ENCODE results near the gene CAPN1.

The CAPN1 gene

DNA sequence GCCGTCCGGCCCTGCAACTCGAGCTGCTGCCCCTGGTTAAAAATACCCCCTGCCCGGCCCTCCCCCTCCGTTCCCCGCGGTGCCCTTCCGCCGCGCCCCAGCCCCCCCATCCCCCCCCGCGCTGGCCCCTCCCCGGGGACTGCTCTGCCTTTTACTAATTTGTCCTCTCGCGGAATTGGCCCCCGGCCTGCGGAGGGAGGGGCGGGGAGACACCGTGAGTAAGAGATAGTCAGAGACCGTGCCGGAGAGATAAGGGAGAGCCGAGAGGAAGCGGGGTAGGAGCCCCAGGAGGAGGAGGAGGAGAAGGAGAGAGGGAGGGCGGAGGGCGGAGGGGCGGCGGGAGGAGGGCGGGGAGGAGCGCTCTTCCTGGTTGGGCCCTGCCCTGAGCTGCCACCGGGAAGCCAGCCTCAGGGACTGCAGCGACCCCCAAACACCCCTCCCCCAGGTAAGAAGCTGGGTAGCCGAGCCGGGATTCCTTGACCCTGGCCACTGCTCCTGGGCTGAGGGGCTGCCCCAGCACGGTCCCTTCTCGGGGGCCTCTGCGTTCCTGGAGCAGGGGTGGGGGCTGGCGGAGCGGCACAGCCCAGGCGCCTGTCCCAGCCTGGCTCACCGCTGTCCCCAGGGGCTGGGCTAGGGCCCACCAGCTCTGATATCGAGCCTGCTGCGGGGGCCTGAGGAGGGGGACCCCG is at the start of gene CAPN1:
TSS of gene CAPN1 (plus strand) at position 360 of the 689 bp plus-strand sequence. CDS start 774 bp downstream, outside the sequence.
- peak; percentile 14; the same call in 1 of the 2 replicates for TF ChIP-seq TCF12 (IDR thresholded peaks at IDR 0.05; ENCODE audit: low read depth)
- TF ChIP-seq, protein P1, sequence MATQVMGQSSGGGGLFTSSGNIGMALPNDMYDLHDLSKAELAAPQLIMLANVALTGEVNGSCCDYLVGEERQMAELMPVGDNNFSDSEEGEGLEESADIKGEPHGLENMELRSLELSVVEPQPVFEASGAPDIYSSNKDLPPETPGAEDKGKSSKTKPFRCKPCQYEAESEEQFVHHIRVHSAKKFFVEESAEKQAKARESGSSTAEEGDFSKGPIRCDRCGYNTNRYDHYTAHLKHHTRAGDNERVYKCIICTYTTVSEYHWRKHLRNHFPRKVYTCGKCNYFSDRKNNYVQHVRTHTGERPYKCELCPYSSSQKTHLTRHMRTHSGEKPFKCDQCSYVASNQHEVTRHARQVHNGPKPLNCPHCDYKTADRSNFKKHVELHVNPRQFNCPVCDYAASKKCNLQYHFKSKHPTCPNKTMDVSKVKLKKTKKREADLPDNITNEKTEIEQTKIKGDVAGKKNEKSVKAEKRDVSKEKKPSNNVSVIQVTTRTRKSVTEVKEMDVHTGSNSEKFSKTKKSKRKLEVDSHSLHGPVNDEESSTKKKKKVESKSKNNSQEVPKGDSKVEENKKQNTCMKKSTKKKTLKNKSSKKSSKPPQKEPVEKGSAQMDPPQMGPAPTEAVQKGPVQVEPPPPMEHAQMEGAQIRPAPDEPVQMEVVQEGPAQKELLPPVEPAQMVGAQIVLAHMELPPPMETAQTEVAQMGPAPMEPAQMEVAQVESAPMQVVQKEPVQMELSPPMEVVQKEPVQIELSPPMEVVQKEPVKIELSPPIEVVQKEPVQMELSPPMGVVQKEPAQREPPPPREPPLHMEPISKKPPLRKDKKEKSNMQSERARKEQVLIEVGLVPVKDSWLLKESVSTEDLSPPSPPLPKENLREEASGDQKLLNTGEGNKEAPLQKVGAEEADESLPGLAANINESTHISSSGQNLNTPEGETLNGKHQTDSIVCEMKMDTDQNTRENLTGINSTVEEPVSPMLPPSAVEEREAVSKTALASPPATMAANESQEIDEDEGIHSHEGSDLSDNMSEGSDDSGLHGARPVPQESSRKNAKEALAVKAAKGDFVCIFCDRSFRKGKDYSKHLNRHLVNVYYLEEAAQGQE (IDR thresholded peaks at IDR 0.05; ENCODE audit: low read depth), result no peak
- TF ChIP-seq ZBTB7A (IDR thresholded peaks at IDR 0.05; ENCODE audit: low read depth), result peak; percentile 81
- TF ChIP-seq YY1 (IDR thresholded peaks at IDR 0.05; ENCODE audit: low read depth), result 0 out of 2 replicates have a peak, but pooled peaks have one; percentile 2

DNA sequence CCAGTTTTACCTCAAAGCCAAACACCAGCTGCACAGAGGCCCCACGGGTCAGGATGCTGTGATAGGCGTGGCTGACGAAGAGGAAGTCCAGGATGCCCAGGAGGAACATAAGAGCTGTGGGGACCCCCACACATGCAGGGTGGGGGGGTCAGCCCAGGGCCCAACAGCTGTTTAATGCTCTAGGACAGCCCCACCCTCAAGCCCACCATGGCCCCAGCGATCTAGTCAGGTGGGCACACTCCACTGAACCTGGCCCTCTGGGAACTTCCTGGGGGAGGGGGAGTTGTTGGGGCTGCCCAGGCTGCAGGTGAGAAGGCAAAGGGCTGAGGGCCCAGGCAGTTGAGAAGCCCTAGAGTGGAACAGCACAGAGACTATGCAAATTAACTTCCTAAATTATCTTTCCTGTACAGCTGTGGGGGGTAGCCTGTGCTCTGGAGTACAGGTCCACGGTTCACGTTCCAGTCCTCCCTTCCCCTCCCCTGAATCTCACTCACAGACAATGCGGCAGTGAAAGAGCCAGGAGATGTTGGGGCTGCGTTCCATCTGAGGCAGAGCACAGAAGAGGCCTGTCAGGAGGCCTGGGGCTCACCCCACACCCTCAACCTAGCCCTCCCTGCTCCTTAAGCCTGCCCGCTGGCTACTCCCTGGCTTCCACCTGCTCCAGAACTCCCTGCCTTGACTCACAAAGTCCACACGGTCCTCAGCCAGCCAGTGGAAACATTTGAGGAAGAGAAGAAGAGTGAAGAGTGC is 49.3 kb upstream of the CAPN1 start:
- TF ChIP-seq EP300 (IDR thresholded peaks at IDR 0.05; ENCODE audit: borderline replicate concordance), result no peak
- no peak for TF ChIP-seq RAD21 (IDR thresholded peaks at IDR 0.05; ENCODE audit: low read depth)
- TF ChIP-seq CEBPB (IDR thresholded peaks at IDR 0.05), result no peak
- no peak for TF ChIP-seq ZBTB7A (IDR thresholded peaks at IDR 0.05; ENCODE audit: low read depth)
- TF ChIP-seq, protein P2, sequence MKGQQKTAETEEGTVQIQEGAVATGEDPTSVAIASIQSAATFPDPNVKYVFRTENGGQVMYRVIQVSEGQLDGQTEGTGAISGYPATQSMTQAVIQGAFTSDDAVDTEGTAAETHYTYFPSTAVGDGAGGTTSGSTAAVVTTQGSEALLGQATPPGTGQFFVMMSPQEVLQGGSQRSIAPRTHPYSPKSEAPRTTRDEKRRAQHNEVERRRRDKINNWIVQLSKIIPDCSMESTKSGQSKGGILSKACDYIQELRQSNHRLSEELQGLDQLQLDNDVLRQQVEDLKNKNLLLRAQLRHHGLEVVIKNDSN (IDR thresholded peaks at IDR 0.05), result no peak

DNA sequence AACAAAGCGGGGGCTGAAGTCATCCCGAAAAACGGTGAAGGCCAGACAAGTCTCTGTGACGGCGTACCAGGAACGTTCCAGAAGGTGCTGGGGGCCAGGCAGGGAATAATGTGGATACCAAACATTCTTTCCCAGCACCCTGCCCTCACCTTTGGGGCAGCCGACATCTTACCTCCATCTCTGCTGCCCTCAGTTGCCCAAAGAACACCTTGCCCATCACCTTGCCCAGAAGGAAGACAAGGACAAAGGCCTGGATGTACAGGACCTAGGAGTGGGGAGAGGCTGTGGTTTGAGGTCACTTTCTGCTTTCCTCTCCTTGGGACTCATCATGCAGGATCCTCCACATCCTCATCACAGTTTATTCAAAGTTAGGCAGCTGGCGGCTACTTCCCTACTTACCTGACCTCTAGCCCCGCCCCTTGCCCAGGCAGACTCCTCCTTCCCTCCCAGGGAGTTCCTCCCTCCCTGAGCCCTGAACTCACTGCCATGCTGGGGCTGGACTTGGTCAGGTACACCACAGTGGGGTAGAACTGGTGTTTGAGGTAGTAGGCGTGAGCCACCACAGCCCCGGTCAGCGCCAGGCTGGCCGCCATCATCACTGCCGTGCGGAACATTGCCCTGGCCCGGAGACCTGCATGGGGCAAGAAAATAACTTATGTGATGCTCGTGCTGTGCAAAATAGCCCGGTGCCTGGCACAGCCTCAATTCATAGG is 48.6 kb upstream of the CAPN1 start:
- TF ChIP-seq NFIC (IDR thresholded peaks at IDR 0.05) (no peak), FOXM1 (IDR thresholded peaks at IDR 0.05; ENCODE audit: borderline replicate concordance, low read depth) (no peak), CREB1 (IDR thresholded peaks at IDR 0.05; ENCODE audit: low read depth) (no peak), YY1 (IDR thresholded peaks at IDR 0.05; ENCODE audit: low read depth) (peak; percentile 37), EGR1 (IDR thresholded peaks at IDR 0.05) (no peak), TAF1 (IDR thresholded peaks at IDR 0.05; ENCODE audit: low read depth) (0 out of 2 replicates have a peak, but pooled peaks have one; percentile 22)
- TF ChIP-seq, protein P2 (IDR thresholded peaks at IDR 0.05), result no peak

DNA sequence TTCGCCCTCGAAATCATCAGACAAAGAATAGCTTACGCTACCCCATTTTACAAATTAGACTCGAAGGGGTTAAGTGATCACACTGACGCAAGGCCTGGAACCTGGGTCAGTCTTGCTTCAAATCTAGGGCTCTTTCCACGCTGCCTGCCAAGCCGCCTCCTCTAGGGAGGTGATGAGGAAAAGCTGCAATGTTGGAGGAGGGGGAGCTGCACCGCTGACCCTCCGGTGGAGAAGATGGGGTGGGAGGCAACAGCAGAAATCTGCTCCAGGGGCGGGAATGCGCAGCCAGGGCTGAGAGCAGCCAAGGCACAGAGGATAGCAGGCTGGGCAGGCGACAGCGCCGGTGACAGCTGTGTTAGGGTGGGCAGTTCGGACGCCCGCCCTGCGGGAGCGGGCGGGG is 48.0 kb upstream of the CAPN1 start:
- TF ChIP-seq ZBTB7A (IDR thresholded peaks at IDR 0.05; ENCODE audit: low read depth), result no peak
- TF ChIP-seq NFIC (IDR thresholded peaks at IDR 0.05), result no peak
- TF ChIP-seq, protein P3, sequence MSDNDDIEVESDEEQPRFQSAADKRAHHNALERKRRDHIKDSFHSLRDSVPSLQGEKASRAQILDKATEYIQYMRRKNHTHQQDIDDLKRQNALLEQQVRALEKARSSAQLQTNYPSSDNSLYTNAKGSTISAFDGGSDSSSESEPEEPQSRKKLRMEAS (IDR thresholded peaks at IDR 0.05), result no peak; the same call in 1 of the 2 replicates
- TF ChIP-seq FOXM1 (IDR thresholded peaks at IDR 0.05; ENCODE audit: borderline replicate concordance, low read depth), result no peak
- TF ChIP-seq EP300 (IDR thresholded peaks at IDR 0.05; ENCODE audit: borderline replicate concordance), result no peak
- TF ChIP-seq, protein P1 (IDR thresholded peaks at IDR 0.05; ENCODE audit: low read depth), result no peak
- no peak for TF ChIP-seq EGR1 (IDR thresholded peaks at IDR 0.05)
- TF ChIP-seq TCF12 (IDR thresholded peaks at IDR 0.05; ENCODE audit: low read depth), result no peak
- no peak for TF ChIP-seq CEBPB (IDR thresholded peaks at IDR 0.05)
- TF ChIP-seq TEAD4 (IDR thresholded peaks at IDR 0.05), result no peak
- no peak for TF ChIP-seq RAD21 (IDR thresholded peaks at IDR 0.05; ENCODE audit: low read depth)
- no peak for TF ChIP-seq CREB1 (IDR thresholded peaks at IDR 0.05; ENCODE audit: low read depth)
- no peak for TF ChIP-seq YY1 (IDR thresholded peaks at IDR 0.05; ENCODE audit: low read depth)

DNA sequence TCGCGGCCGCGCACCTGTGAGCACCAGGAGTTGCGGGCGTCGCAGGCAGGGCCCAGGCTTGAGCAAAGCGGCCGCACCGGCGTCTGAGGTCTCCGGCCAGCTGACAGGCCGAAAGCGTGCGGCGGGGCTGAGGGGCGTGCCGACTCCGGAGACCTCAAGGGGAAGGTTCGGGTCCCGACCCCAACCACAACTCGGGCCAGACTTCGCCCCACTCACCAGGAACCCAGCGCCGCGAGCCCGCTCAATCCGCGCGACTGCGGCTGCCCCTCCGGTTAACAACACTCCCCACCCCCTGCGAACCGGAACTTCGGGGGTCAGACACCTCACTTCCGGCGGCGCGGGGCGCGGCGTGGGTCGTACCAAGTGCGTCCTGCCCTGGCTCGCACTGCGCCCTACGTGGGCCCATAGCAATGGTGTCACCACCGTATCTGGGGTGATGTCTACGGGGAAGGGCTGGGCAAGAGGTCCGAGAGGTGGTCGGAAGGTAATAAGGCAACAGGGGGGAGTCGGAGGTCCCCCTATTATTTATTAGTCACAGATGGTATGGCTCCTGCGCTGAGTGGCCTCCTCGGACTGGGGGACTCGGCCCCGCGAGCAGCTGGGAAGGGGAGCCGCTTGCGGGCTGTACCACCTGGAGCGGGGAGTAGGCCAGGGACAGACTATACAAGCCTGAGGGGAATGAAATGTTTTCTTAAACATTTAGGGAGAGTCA is 47.3 kb upstream of the CAPN1 start, which contains the start of gene SYVN1:
TSS of gene SYVN1 (minus strand) at position 280 of the 712 bp plus-strand sequence. CDS start 918 bp downstream, outside the sequence.
- TF ChIP-seq TEAD4 (IDR thresholded peaks at IDR 0.05) (no peak; the same call in 1 of the 2 replicates), CEBPB (IDR thresholded peaks at IDR 0.05) (no peak), ZBTB7A (IDR thresholded peaks at IDR 0.05; ENCODE audit: low read depth) (peak; percentile 85), NFIC (IDR thresholded peaks at IDR 0.05) (no peak), RAD21 (IDR thresholded peaks at IDR 0.05; ENCODE audit: low read depth) (no peak), TCF12 (IDR thresholded peaks at IDR 0.05; ENCODE audit: low read depth) (peak; percentile 71; the same call in 1 of the 2 replicates), FOXM1 (IDR thresholded peaks at IDR 0.05; ENCODE audit: borderline replicate concordance, low read depth) (peak; percentile 54), EP300 (IDR thresholded peaks at IDR 0.05; ENCODE audit: borderline replicate concordance) (no peak), YY1 (IDR thresholded peaks at IDR 0.05; ENCODE audit: low read depth) (no peak), TAF1 (IDR thresholded peaks at IDR 0.05; ENCODE audit: low read depth) (peak; percentile 88), EGR1 (IDR thresholded peaks at IDR 0.05) (no peak), CREB1 (IDR thresholded peaks at IDR 0.05; ENCODE audit: low read depth) (peak; percentile 72)
- TF ChIP-seq, protein P3 (IDR thresholded peaks at IDR 0.05), result peak; percentile 82
- TF ChIP-seq, protein P2 (IDR thresholded peaks at IDR 0.05), result no peak
- TF ChIP-seq, protein P1 (IDR thresholded peaks at IDR 0.05; ENCODE audit: low read depth), result no peak

All from Ishikawa (cell line).